ENCODE data around the gene RAB44. TPM values are rescaled to one million over a fixed set of nuclear protein-coding genes. Genes with fewer than 3 reads are reported as not detected.

RAB44 gene
- total RNA-seq, 1 donor from 2014 or later, result not detected

- DNase-seq (ENCODE audit: extremely low spot score, unreplicated experiment), result no peak
- Mint-ChIP-seq H3K27ac (peak overlapping the region; percentile 38), H3K36me3 (no peaks in the 10 kb centered on the region), H3K27me3 (peaks cover 12% of the 10 kb centered on the region), H3K4me1 (ENCODE audit: unreplicated experiment) (peaks cover 34% of the 10 kb centered on the region), H3K9me3 (no peaks in the 10 kb centered on the region), H3K4me3 (no peak overlapping the region)
- no peak for TF ChIP-seq CTCF (conservative IDR thresholded peaks at IDR 0.05)
Observed at GRCh38 chr6:36781669-36782068, 84.0 kb downstream of the RAB44 start.

Other genes starting within 250 kb of the RAB44 start
- 50.1 and 64.9 TPM in 2 replicates for gene STK38, start 150.3 kb upstream of the RAB44 start, total RNA-seq (ENCODE audit: low replicate concordance)
- gene SRSF3, start 103.5 kb upstream of the RAB44 start, total RNA-seq (ENCODE audit: low replicate concordance), result 361 and 455 TPM in 2 replicates
- 76.3 and 185 TPM in 2 replicates for gene CDKN1A, start 19.1 kb upstream of the RAB44 start, total RNA-seq (ENCODE audit: low replicate concordance)
- gene CPNE5, start 141.6 kb downstream of the RAB44 start, total RNA-seq (ENCODE audit: low replicate concordance), result 0.14 and 0.72 TPM in 2 replicates
- gene PPIL1, start 177.0 kb downstream of the RAB44 start, total RNA-seq (ENCODE audit: low replicate concordance), result 35.1 and 50.4 TPM in 2 replicates
- gene C6orf89, start 188.1 kb downstream of the RAB44 start, total RNA-seq (ENCODE audit: low replicate concordance), result 37.9 and 42.4 TPM in 2 replicates

All from type B pancreatic cell (in vitro differentiated cells).